Prostate gland (tissue), 2 donors: ENCODE data around the gene RPSA.

Source experiments
- CTCF ChIP-seq, 4 experiments: fragments of 200-600 bp in 2 of 4; fragments of 450-650 bp in 2 of 4; sonication (generic) in 2 of 4; IDR thresholded peaks; 1 replicate in 3 of 4; 2 replicates in 1 of 4; pipeline ENCODE4 v1.5.1; 2016 to 2019; ENCODE audit warnings: antibody characterized with exemption in 4 of 4, mild to moderate bottlenecking in 2 of 4, moderate library complexity in 2 of 4
- POLR2A ChIP-seq: fragments of 450-650 bp; IDR thresholded peaks from one replicate; pipeline ENCODE4 v1.6.1; 2016; ENCODE audit warnings: antibody characterized with exemption, mild to moderate bottlenecking
- POLR2AphosphoS5 ChIP-seq: sonication (generic); formaldehyde crosslinking; IDR thresholded peaks from one replicate; pipeline ENCODE4 v1.6.1; 2017; ENCODE audit warnings: antibody characterized with exemption

GRCh38 chr3:39446444-39446843 lies 39.9 kb downstream of the RPSA start:
- TF ChIP-seq CTCF (IDR thresholded peaks at IDR 0.05) (no peak), POLR2AphosphoS5 (no peak), POLR2A (no peak)
